OCI-LY3 (cell line): ENCODE data around the gene ZFTA.

Source experiments
- H2AFZ ChIP-seq: fragments of 200-600, 300-600 bp; shearing (Covaris generic); 2 replicates; pipeline ENCODE4 v1.6.0; 2014; ENCODE audit warnings: antibody characterized with exemption, low read depth, low read length
- H3K27ac ChIP-seq: fragments of 200-600, 300-600 bp; sonication (generic); 2 replicates; pipeline ENCODE4 v1.5.1; 2014; ENCODE audit warnings: mild to moderate bottlenecking, low read length, moderate library complexity, mixed read lengths
- H3K27me3 ChIP-seq: fragments of 200-600, 300-600 bp; sonication (generic); 2 replicates; pipeline ENCODE4 v1.6.1; 2014; ENCODE audit warnings: low read depth, low read length, mixed read lengths
- H3K36me3 ChIP-seq: fragments of 200-600, 300-600 bp; sonication (generic); replicated peaks from 2 replicates; pipeline ENCODE3; 2014; ENCODE audit warnings: low read depth, low read length, mixed read lengths
- H3K4me1 ChIP-seq: fragments of 300-600, 200-600 bp; sonication (generic); 2 replicates; pipeline ENCODE4 v1.6.1; 2014; ENCODE audit warnings: low read length, mixed read lengths
- H3K4me2 ChIP-seq: fragments of 200-600, 300-600 bp; sonication (generic); 2 replicates; pipeline ENCODE4 v1.6.1; 2014; ENCODE audit warnings: low read length, mixed read lengths
- H3K4me3 ChIP-seq: fragments of 300-600, 200-600 bp; sonication (generic); 2 replicates; pipeline ENCODE4 v1.5.1; 2014; ENCODE audit warnings: antibody characterized with exemption, mild to moderate bottlenecking, low read length, moderate library complexity
- H3K79me2 ChIP-seq: fragments of 300-600, 200-600 bp; shearing (Covaris generic); 2 replicates; pipeline ENCODE4 v1.6.1; 2014; ENCODE audit warnings: mild to moderate bottlenecking, low read length, mixed read lengths
- H3K9ac ChIP-seq: fragments of 300-600, 200-600 bp; shearing (Covaris generic); 2 replicates; pipeline ENCODE4 v1.6.0; 2014; ENCODE audit warnings: mild to moderate bottlenecking, low read length, moderate library complexity
- H3K9me3 ChIP-seq: fragments of 200-600, 300-600 bp; shearing (Covaris generic); 2 replicates; pipeline ENCODE4 v1.6.1; 2014; ENCODE audit warnings: low read length, mixed read lengths; ENCODE audit not compliant: insufficient read depth
- H4K20me1 ChIP-seq: fragments of 200-600, 300-600 bp; sonication (generic); 2 replicates; pipeline ENCODE4 v1.6.1; 2016; ENCODE audit warnings: low read length, mixed read lengths; ENCODE audit not compliant: insufficient read depth
- EZH2phosphoT487 ChIP-seq: fragments of 200-600 bp; shearing (Covaris generic); IDR thresholded peaks from 2 replicates; pipeline ENCODE4 v1.6.1; 2018; ENCODE audit warnings: antibody characterized with exemption, mixed run types, low read depth
- TF ChIP-seq, protein P1 (sequence below): fragments of 200-600, 300-600 bp; sonication (generic); IDR thresholded peaks from 2 replicates; pipeline ENCODE4 v1.5.1; 2014; ENCODE audit warnings: antibody characterized with exemption, low read length, low read depth

The ZFTA gene

DNA sequence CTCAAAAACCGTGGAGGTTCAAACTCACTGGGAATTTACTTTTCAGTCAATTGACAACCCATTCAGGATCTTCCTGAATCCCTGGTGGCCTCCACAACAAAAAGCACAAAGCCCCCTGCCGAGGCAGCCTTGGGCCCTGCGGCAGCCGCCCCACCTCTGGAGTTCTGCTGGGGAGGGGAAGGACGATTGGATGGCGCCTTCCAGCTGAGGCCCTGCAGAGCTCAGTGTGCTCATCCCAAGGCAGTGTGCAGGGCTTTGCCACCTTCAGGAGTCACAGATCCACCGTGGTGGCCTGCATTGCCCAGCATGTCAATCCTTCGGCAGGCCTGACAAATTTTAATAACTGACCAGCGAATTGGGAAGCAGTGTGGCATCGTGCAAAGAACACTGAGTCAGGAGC is 7.4 kb downstream of the ZFTA start:
- Histone ChIP-seq H3K36me3 (peaks cover 7% of the 10 kb centered on the region), H4K20me1 (peaks cover 3% of the 10 kb centered on the region; the same call in 1 of the 2 replicates), H3K27me3 (no peaks in the 10 kb centered on the region), H3K9me3 (no peaks in the 10 kb centered on the region), H3K79me2 (peaks cover 3% of the 10 kb centered on the region; the same call in 1 of the 2 replicates), H3K4me1 (no peaks in the 10 kb centered on the region), H3K27ac (no peak overlapping the region), H3K4me2 (no peak overlapping the region), H2AFZ (no peak overlapping the region), H3K9ac (no peak overlapping the region), H3K4me3 (no peak overlapping the region)
- TF ChIP-seq EZH2phosphoT487: no peak
- TF ChIP-seq, protein P1, sequence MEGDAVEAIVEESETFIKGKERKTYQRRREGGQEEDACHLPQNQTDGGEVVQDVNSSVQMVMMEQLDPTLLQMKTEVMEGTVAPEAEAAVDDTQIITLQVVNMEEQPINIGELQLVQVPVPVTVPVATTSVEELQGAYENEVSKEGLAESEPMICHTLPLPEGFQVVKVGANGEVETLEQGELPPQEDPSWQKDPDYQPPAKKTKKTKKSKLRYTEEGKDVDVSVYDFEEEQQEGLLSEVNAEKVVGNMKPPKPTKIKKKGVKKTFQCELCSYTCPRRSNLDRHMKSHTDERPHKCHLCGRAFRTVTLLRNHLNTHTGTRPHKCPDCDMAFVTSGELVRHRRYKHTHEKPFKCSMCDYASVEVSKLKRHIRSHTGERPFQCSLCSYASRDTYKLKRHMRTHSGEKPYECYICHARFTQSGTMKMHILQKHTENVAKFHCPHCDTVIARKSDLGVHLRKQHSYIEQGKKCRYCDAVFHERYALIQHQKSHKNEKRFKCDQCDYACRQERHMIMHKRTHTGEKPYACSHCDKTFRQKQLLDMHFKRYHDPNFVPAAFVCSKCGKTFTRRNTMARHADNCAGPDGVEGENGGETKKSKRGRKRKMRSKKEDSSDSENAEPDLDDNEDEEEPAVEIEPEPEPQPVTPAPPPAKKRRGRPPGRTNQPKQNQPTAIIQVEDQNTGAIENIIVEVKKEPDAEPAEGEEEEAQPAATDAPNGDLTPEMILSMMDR: no peak

DNA sequence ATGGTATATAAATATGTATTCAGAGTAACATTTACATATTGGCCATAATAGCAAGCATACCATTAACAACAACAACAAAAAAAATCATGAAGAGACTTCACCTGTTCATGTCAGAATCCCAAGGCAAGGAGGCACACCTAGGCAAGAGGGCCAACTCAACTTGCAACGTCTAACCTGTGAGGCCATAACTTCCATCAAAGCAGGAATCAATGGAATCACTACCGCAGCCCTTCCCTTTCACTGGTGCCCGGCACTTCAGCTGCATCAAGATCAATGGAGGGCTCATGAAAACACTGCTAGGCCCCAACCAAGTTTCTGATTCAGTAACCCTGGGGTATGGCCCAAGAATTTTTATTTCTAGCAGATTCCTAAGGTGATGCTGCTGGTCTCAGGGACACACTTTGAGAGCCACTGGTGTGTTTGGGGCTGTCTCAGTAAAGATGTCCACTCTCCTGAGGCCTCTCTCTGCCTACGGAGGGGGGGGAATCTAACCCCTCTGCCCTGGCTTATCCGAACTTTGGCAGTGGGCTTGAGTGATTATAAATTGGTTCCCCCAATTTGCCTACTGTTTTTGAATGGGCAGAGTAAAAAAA is 8.0 kb downstream of the ZFTA start:
- H3K36me3 ChIP-seq: peaks cover 7% of the 10 kb centered on the region
- no peak overlapping the region for H2AFZ ChIP-seq
- no peaks in the 10 kb centered on the region for H4K20me1 ChIP-seq
- H3K9me3 ChIP-seq: no peaks in the 10 kb centered on the region
- H3K4me2 ChIP-seq: no peak overlapping the region
- no peak overlapping the region for H3K9ac ChIP-seq
- no peaks in the 10 kb centered on the region for H3K4me1 ChIP-seq
- H3K27me3 ChIP-seq: no peaks in the 10 kb centered on the region
- H3K79me2 ChIP-seq: no peaks in the 10 kb centered on the region
- no peak overlapping the region for H3K4me3 ChIP-seq
- no peak overlapping the region for H3K27ac ChIP-seq
- TF ChIP-seq EZH2phosphoT487: no peak
- TF ChIP-seq, protein P1: no peak

DNA sequence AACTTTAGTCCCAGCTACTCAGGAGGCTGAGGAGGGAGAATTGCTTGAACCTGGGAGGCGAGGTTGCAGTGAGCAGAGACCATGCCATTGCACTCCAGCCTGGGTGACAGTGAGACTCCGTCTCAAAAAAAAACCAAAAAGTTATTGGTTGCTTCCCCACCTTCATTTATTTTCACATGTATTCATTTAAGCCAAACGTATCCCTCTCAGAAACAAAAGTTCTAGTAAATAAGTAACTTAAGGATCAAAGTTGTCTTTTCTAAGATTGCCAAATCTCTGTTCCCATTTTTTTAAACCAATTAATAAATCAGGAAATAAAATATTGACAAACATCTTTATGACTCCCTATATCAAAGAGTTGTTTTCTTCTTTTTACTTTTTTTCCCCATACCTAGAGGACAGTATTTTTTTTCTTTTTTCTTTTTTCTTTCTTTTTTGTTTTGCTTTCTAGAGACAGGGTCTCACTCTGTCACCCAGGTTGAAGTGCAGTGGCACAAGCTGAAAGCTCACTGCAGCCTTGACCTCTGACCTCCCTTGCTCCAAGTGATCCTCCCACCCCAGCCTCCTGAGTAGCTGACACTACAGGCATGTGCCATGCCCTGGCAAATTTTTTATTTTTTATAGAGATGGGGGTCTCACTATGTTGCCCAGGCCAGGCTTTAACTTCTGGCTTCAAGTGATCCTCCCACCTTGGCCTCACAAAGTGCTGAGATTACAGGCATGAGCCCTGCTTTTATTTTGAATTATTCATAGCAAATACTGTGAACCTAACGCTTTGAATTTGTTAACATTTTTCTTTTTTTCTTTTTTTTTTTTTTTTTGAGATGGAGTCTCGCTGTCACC is 11.4 kb downstream of the ZFTA start:
- Histone ChIP-seq H3K27ac (no peak overlapping the region), H2AFZ (no peak overlapping the region), H3K9ac (no peak overlapping the region), H3K79me2 (no peaks in the 10 kb centered on the region), H4K20me1 (no peaks in the 10 kb centered on the region), H3K4me1 (no peaks in the 10 kb centered on the region), H3K27me3 (no peaks in the 10 kb centered on the region), H3K9me3 (no peaks in the 10 kb centered on the region), H3K4me3 (no peak overlapping the region), H3K4me2 (no peak overlapping the region), H3K36me3 (peaks cover 12% of the 10 kb centered on the region)
- TF ChIP-seq, protein P1: no peak
- TF ChIP-seq EZH2phosphoT487: no peak

DNA sequence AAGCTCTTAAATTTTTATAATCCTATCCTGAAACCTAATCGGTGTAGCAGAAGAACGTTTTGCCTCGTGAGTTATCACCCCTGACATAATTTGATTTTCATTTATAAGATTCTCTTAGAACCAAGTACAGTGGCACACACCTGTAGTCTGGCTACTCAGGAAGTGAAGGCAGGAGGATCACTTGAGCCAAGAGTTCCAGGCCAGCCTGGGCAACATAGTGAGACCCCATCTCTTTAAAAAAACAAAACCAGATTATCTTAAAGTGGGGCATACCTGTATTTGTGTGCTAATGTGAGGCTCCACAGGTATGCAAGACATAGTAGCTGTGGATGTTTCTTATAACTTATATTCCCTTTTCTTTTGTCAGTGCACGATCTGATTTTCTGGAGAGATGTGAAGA is 19.0 kb downstream of the ZFTA start:
- Histone ChIP-seq H3K36me3 (peaks cover 9% of the 10 kb centered on the region), H3K9me3 (no peaks in the 10 kb centered on the region), H3K79me2 (no peaks in the 10 kb centered on the region), H3K4me1 (no peaks in the 10 kb centered on the region), H3K4me3 (no peak overlapping the region), H4K20me1 (peaks cover 10% of the 10 kb centered on the region; the same call in 1 of the 2 replicates), H3K27ac (no peak overlapping the region), H3K9ac (no peak overlapping the region), H3K4me2 (no peak overlapping the region), H2AFZ (no peak overlapping the region), H3K27me3 (no peaks in the 10 kb centered on the region)
- TF ChIP-seq, protein P1: no peak
- TF ChIP-seq EZH2phosphoT487: no peak
